HepG2 (cell line): ENCODE measurements around the gene DFFA. TPM values are rescaled to one million over a fixed set of nuclear protein-coding genes. Genes with fewer than 3 reads are reported as not detected.
A peak's percentile ranks its signal among the peaks of the same experiment; 100 is the strongest.

Experiments
- ATAC-seq: fragments of 200-7000 bp; cut with Tn5 transposase; 3 replicates; pipeline ENCODE4 v1.9.1; 2020; ENCODE audit warnings: mild to moderate bottlenecking, moderate library complexity
- BruUV-seq: library from RNA; stranded (reverse); fragments of 400-500 nt; replicated peaks from 2 replicates; lab custom pipeline; 2021; lab: Mats Ljungman, UMichigan
- CTCF ChIA-PET: fragments of 300-600 bp; formaldehyde crosslinking; extraction: SDS; loops from one replicate; lab custom pipeline; 2021; ENCODE audit warnings: low total read pairs, inconsistent platforms, low intra/inter-chr PET ratio; lab: Yijun Ruan, JAX
- POLR2A ChIA-PET: fragments of 350-600 bp; sonication (Branson Sonifier 250); formaldehyde crosslinking; loops from one replicate; lab custom pipeline; 2020; ENCODE audit warnings: antibody characterized with exemption, inconsistent platforms; lab: Yijun Ruan, JAX
- DNase-seq: peaks from one replicate; pipeline ENCODE4 v3.0.0-alpha.2; 2015; ENCODE audit warnings: low spot score
- FAIRE-seq: peaks from 3 replicates; lab custom pipeline; 2011; peaks lifted over from hg19 to GRCh38; lab: Jason Lieb, UNC
- H2AFZ ChIP-seq: one replicate; pipeline ENCODE4 v1.6.1; 2011; ENCODE audit warnings: low read length, inconsistent platforms
- H3K27ac ChIP-seq: fragments of 300-600 bp; 3 replicates; pipeline ENCODE4 v1.8.0; 2011; ENCODE audit warnings: mixed run types, mild to moderate bottlenecking, mixed read lengths, low read length, inconsistent platforms; ENCODE audit not compliant: insufficient read depth; ENCODE audit errors: extremely low read length
- H3K27me3 ChIP-seq, 2 experiments: fragments of 200-600 bp in 1 of 2; 2 replicates in 1 of 2; 3 replicates in 1 of 2; pipeline versions ENCODE4 v1.6.0 to v1.8.0; 2011; ENCODE audit warnings: low read length in 2 of 2, mild to moderate bottlenecking in 2 of 2, moderate library complexity in 2 of 2, inconsistent platforms in 1 of 2; ENCODE audit not compliant: insufficient read depth in 2 of 2, control insufficient read depth in 1 of 2
- H3K36me3 ChIP-seq, 2 experiments: fragments of 200-600 bp in 1 of 2; replicated peaks in 1 of 2; 2 replicates in 1 of 2; 3 replicates in 1 of 2; pipeline versions ENCODE4 v1.5.1 to v1.8.0; 2011; ENCODE audit warnings: low read length in 2 of 2, inconsistent platforms in 1 of 2; ENCODE audit not compliant: insufficient read depth in 2 of 2, control insufficient read depth in 1 of 2
- H3K4me1 ChIP-seq: 2 replicates; pipeline ENCODE4 v1.5.1; 2012; ENCODE audit warnings: low read length, inconsistent platforms; ENCODE audit not compliant: insufficient read depth
- H3K4me2 ChIP-seq: 2 replicates; pipeline ENCODE4 v1.6.0; 2011; ENCODE audit warnings: low read depth, low read length, inconsistent platforms
- H3K4me3 ChIP-seq, 3 experiments: fragments of 200-600 bp in 1 of 3; sonication (generic), shearing (Covaris generic) in 1 of 3; replicated peaks in 1 of 3; 2 replicates each; pipeline ENCODE4 v1.5.1; 2011 to 2016; ENCODE audit warnings: low read length in 3 of 3, inconsistent platforms in 2 of 3, low read depth in 2 of 3, mild to moderate bottlenecking in 2 of 3, control low read depth in 1 of 3, mixed read lengths in 1 of 3; ENCODE audit not compliant: insufficient read depth in 1 of 3
- H3K79me2 ChIP-seq: one replicate; pipeline ENCODE4 v1.6.1; 2011; ENCODE audit warnings: low read length, inconsistent platforms; ENCODE audit not compliant: insufficient read depth
- H3K9ac ChIP-seq: 2 replicates; pipeline ENCODE4 v1.6.0; 2011; ENCODE audit warnings: mild to moderate bottlenecking, low read depth, low read length, inconsistent platforms; ENCODE audit not compliant: insufficient read depth
- H3K9me3 ChIP-seq: 2 replicates; pipeline ENCODE4 v1.5.1; 2012; ENCODE audit warnings: mild to moderate bottlenecking, low read length
- H4K20me1 ChIP-seq: 2 replicates; pipeline ENCODE4 v1.6.0; 2011; ENCODE audit warnings: inconsistent platforms, mild to moderate bottlenecking, low read length, moderate library complexity; ENCODE audit not compliant: insufficient read depth
- ELF4 ChIP-seq: sonication (generic); formaldehyde crosslinking; IDR thresholded peaks from 2 replicates; pipeline ENCODE4 v1.5.0; 2020; ENCODE audit warnings: missing genetic modification reagents, mild to moderate bottlenecking, moderate library complexity, borderline replicate concordance
- HINFP ChIP-seq: sonication (generic); formaldehyde crosslinking; IDR thresholded peaks from 2 replicates; pipeline ENCODE4 v1.4.0; 2020; ENCODE audit warnings: low read depth, mild to moderate bottlenecking, missing genetic modification reagents
- JUNB ChIP-seq: sonication (generic); formaldehyde crosslinking; IDR thresholded peaks from 2 replicates; pipeline ENCODE4 v1.8.0; 2022; ENCODE audit warnings: missing genetic modification reagents, mild to moderate bottlenecking, borderline replicate concordance
- MNT ChIP-seq: fragments of 450-650 bp; IDR thresholded peaks from 2 replicates; pipeline ENCODE4 v1.6.1; 2016
- PATZ1 ChIP-seq: sonication (generic); formaldehyde crosslinking; IDR thresholded peaks from 2 replicates; pipeline ENCODE4 v1.4.0; 2020; ENCODE audit warnings: missing genetic modification reagents
- TGIF2 ChIP-seq: IDR thresholded peaks from 2 replicates; pipeline ENCODE4 v1.6.1; 2016; ENCODE audit warnings: control low read depth, missing compliant biosample characterization
- ZBTB4 ChIP-seq: sonication (generic); formaldehyde crosslinking; IDR thresholded peaks from 2 replicates; pipeline ENCODE4 v1.4.0; 2020; ENCODE audit warnings: missing genetic modification reagents, mild to moderate bottlenecking, borderline replicate concordance
- ZFX ChIP-seq: sonication (generic); formaldehyde crosslinking; IDR thresholded peaks from 2 replicates; pipeline ENCODE4 v1.4.0; 2020; ENCODE audit warnings: mild to moderate bottlenecking, low read depth, missing genetic modification reagents, moderate library complexity
- ZMYM3 ChIP-seq: sonication (generic); formaldehyde crosslinking; IDR thresholded peaks from 2 replicates; pipeline ENCODE4 v1.5.1; 2020; ENCODE audit warnings: mild to moderate bottlenecking, missing genetic modification reagents
- ZNF556 ChIP-seq: sonication (generic); formaldehyde crosslinking; IDR thresholded peaks from 2 replicates; pipeline ENCODE4 v1.4.0; 2020; ENCODE audit warnings: mild to moderate bottlenecking, missing genetic modification reagents, borderline replicate concordance
- ZXDC ChIP-seq: sonication (generic); formaldehyde crosslinking; IDR thresholded peaks from 2 replicates; pipeline ENCODE4 v1.5.0; 2020; ENCODE audit warnings: mild to moderate bottlenecking, missing genetic modification reagents
- WGBS: methylation state at CpG from one replicate; pipeline ENCODE4 v1.1.6; 2017; ENCODE audit warnings: low lambda C conversion rate; 5-methylcytosine and 5-hydroxymethylcytosine counted together
- in situ Hi-C: cut with HindIII; loops from 2 replicates; pipeline ENCODE4 v1.10.0; 2017; ENCODE audit warnings: low pct_unique_long_range_greater_than_20kb; ENCODE audit not compliant: extremely low pct_ligation_motif_present
- intact Hi-C: fragments of 100-400 bp; cut with micrococcal nuclease; formaldehyde crosslinking; loops from one replicate; pipeline ENCODE4 v1.10.0; 2022; ENCODE audit not compliant: unreplicated experiment
- polyA plus RNA-seq, 8 experiments: library from polyadenylated mRNA; depleted of rRNA in 3 of 8; stranded (reverse) in 7 of 8; unstranded in 1 of 8; fragments of >200 nt; fragmentation: Illumina TruSeq in 4 of 8; extraction: Trizol in 4 of 8; gene quantifications; 2 replicates each; pipeline versions ENCODE4 v1.2.1 to v1.2.3, GENCODE V29; 2011 to 2016; ENCODE audit warnings: low read depth in 4 of 8, missing spikeins in 1 of 8, mixed read lengths in 1 of 8; ENCODE audit not compliant: insufficient read depth in 1 of 8
- total RNA-seq, 5 experiments: library from RNA; depleted of rRNA; stranded (reverse); fragments of >200 nt; fragmentation: Illumina TruSeq; extraction: Trizol; gene quantifications; 2 replicates each; pipeline ENCODE4 v1.2.3, GENCODE V29; 2016; ENCODE audit warnings: low read depth in 1 of 5

DFFA gene
- total and polyA plus RNA-seq, 2 of the 13 experiments (the other 11 are each of a cell fraction or from before 2014, with no cell fraction given), result 16.5 to 33.9 TPM

- Histone ChIP-seq H3K9me3 (no peaks in the 10 kb centered on the region), H3K4me2 (peak overlapping the region; percentile 97), H4K20me1 (no peaks in the 10 kb centered on the region), H3K9ac (peak overlapping the region; percentile 79), H3K4me3 (peak overlapping the region; percentile 25 to 79 (median 78); a peak in 5 of 6 replicates), H3K36me3 (no peaks in the 10 kb centered on the region), H3K4me1 (peaks cover 59% of the 10 kb centered on the region)
- ATAC-seq, result no peak
- POLR2A ChIA-PET, result interaction anchor here (0.6 to 2.1 kb wide), 5 partner anchors 31 to 82 kb away, joined by 3 to 8 read pairs (median 5); partner anchors contain the start of genes DFFA and PGD
- no peak for DNase-seq
- TF ChIP-seq JUNB (CRISPR knock-in tag), result 0 out of 2 replicates have a peak, but pooled peaks have one; percentile 27
- no peak for TF ChIP-seq PATZ1 (CRISPR knock-in tag)
- TF ChIP-seq HINFP (CRISPR knock-in tag), result no peak
- 0 out of 2 replicates have a peak, but pooled peaks have one; percentile 30 for TF ChIP-seq ZMYM3
- TF ChIP-seq ZNF556 (CRISPR knock-in tag), result no peak
- TF ChIP-seq TGIF2 (CRISPR knock-in tag), result no peak
- peak; percentile 8; the same call in 1 of the 2 replicates for TF ChIP-seq ZXDC
- TF ChIP-seq ZFX (CRISPR knock-in tag), result no peak
- no peak for TF ChIP-seq ELF4 (CRISPR knock-in tag)
- TF ChIP-seq MNT, result peak; percentile 48; the same call in 1 of the 2 replicates
- TF ChIP-seq ZBTB4 (CRISPR knock-in tag), result 0 out of 2 replicates have a peak, but pooled peaks have one; percentile 16
- TF ChIP-seq, all 625 proteins: peak for 5
- in situ Hi-C loops, result loop anchor here (5.0 kb wide), 2 partner anchors 53 to 67 kb away; no protein-coding TSS in a partner anchor
- 60% methylated on average over 7 of the region's 16 CpGs for WGBS
- CTCF ChIA-PET, result interaction anchor here (1.4 to 4.5 kb wide), 4 partner anchors 46 to 65 kb away, joined by 3 to 46 read pairs (median 14); no protein-coding TSS in a partner anchor
- Histone ChIP-seq H3K27ac (peak overlapping the region; percentile 76), H3K27me3 (no peaks in the 10 kb centered on the region), H3K79me2 (peaks cover 5% of the 10 kb centered on the region), H2AFZ (peak overlapping the region; percentile 67)
- intact Hi-C loops, result loop anchor here (1.0 to 5.0 kb wide), 3 partner anchors 42 to 219 kb away; partner anchors contain the start of genes DFFA, KIF1B and PEX14
- BruUV-seq, result no TSS peak
- no peak for FAIRE-seq
Measured at GRCh38 chr1:10429868-10430215, 42.5 kb downstream of the DFFA start.
